Left renal pelvis (tissue), 4 donors: ENCODE results near the gene PAPSS1. TPM values are rescaled to one million over a fixed set of nuclear protein-coding genes. Genes with fewer than 3 reads are reported as not detected.

ENCODE experiments used
- DNase-seq, 4 donors: peaks; one replicate each; pipeline ENCODE4 v3.0.0-alpha.2; 2013; ENCODE audit warnings: low read depth in 4 of 4, low spot score in 3 of 4
- polyA plus RNA-seq, 4 donors: library from polyadenylated mRNA; unstranded; fragments of 120-200 nt; gene quantifications; one replicate each; pipeline ENCODE4 v1.2.1, GENCODE V29; 2013; ENCODE audit not compliant: insufficient read length in 4 of 4

Gene PAPSS1
- polyA plus RNA-seq, 4 donors, result 72.7 to 103 (median 82.7) TPM

DNA sequence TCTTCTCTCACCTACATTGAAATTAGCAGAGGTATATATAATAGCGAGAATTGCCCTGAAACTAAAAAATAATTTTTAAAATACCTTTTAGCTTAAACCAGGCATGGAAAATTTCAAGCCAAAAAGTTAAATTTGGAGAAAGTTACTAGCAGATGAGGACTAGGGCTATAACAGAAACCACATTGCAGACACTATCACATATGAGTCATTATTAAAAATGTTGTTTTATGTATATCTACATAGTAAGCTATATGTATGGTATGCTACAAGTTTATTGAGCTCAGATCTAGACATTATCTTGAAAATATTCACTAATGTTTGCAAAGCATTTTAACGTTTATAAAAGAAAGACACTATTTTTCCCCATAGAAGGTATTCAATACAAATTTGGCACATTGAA is 147.8 kb downstream of the PAPSS1 start:
- no peak for DNase-seq

DNA sequence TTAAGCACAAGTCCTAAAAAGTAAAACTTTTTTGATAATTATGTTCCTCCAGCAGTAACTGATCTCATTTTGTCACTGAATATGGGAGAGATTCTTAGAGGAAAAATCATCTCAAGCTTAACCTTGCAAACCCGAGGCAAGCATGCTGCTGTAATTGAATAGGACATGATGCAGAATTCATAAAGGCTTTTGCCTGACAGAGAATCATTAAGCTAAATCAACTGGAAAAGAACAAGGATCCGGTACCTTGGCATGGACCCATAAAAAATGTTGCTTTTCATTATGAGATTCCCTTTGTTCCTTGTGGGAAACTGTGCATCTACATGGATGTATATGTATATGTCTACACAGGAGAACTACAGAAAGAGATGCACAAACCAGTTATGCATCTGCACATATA is 149.1 kb downstream of the PAPSS1 start:
- no peak for DNase-seq

DNA sequence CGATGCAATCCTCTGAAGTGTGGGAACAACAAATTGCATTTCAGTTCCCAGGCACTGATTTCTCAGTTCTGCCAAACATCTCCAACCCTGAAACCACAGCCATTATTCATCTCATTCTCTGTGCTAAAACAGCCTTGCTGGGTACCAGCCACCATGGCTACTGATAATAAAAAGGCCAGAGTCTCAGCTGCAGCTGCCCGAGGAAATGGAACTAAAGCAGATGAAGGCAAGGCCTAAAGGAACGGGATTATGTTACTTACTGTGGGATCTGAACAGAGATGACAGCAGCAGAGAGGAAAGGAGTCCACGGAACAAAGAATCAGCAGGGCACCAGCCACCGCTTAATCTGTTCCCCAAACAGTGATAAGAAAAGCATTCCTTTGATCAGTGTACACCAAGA is 155.7 kb downstream of the PAPSS1 start:
- DNase-seq, result no peak

Other genes starting within 250 kb of the PAPSS1 start
- 10 to 100 TPM; 14.9 to 17.1 (median 15.2) TPM for gene SGMS2, start 104.7 kb upstream of the PAPSS1 start, polyA plus RNA-seq
- 1 to 10 TPM; 4.4 to 8.7 (median 6.2) TPM for gene CYP2U1, start 211.3 kb upstream of the PAPSS1 start, polyA plus RNA-seq